H9 (cell line): ENCODE data around the gene TMEM121. TPM values are rescaled to one million over a fixed set of nuclear protein-coding genes. Genes with fewer than 3 reads are reported as not detected.

ENCODE experiments used
- DNase-seq: peaks from one replicate; pipeline ENCODE4 v3.0.0-alpha.2; 2017
- H2AFZ ChIP-seq: one replicate; pipeline ENCODE4 v1.6.1; 2013; ENCODE audit warnings: mild to moderate bottlenecking, low read length, control low read depth, moderate library complexity
- H2AK5ac ChIP-seq: 2 replicates; pipeline ENCODE4 v1.6.1; 2013; ENCODE audit warnings: low read length, control low read depth, mixed read lengths; ENCODE audit not compliant: insufficient read length
- H2BK120ac ChIP-seq: one replicate; pipeline ENCODE4 v1.6.1; 2013; ENCODE audit warnings: low read depth, mild to moderate bottlenecking, low read length, control low read depth, inconsistent platforms; ENCODE audit not compliant: poor library complexity, severe bottlenecking
- H2BK12ac ChIP-seq: 2 replicates; pipeline ENCODE4 v1.6.1; 2013; ENCODE audit warnings: low read length, control low read depth, mixed read lengths, low read depth; ENCODE audit not compliant: insufficient read length
- H2BK15ac ChIP-seq: 2 replicates; pipeline ENCODE4 v1.6.1; 2013; ENCODE audit warnings: low read depth, low read length, control low read depth
- H2BK20ac ChIP-seq: one replicate; pipeline ENCODE4 v1.6.1; 2013; ENCODE audit warnings: low read depth, mild to moderate bottlenecking, low read length, control low read depth, inconsistent platforms; ENCODE audit not compliant: poor library complexity, severe bottlenecking
- H2BK5ac ChIP-seq: 2 replicates; pipeline ENCODE4 v1.6.1; 2013; ENCODE audit warnings: low read length, control low read depth, mixed read lengths; ENCODE audit not compliant: insufficient read length
- H3K14ac ChIP-seq: 2 replicates; pipeline ENCODE4 v1.6.1; 2013; ENCODE audit warnings: low read length, control low read depth; ENCODE audit not compliant: insufficient read depth
- H3K18ac ChIP-seq: 2 replicates; pipeline ENCODE4 v1.6.1; 2013; ENCODE audit warnings: low read depth, mild to moderate bottlenecking, mixed read lengths, low read length, control low read depth; ENCODE audit not compliant: insufficient read length
- H3K23ac ChIP-seq: 2 replicates; pipeline ENCODE4 v1.6.1; 2013; ENCODE audit warnings: low read length, control low read depth, mixed read lengths, low read depth; ENCODE audit not compliant: insufficient read length
- H3K23me2 ChIP-seq: 2 replicates; pipeline ENCODE4 v1.6.1; 2013; ENCODE audit warnings: low read depth, mild to moderate bottlenecking, mixed read lengths, low read length, control low read depth; ENCODE audit not compliant: insufficient read length, poor library complexity, severe bottlenecking
- H3K27ac ChIP-seq: 2 replicates; pipeline ENCODE4 v1.5.1; 2013; ENCODE audit warnings: low read length, control low read depth, mixed read lengths, low read depth; ENCODE audit not compliant: insufficient read length
- H3K27me3 ChIP-seq: 2 replicates; pipeline ENCODE4 v1.6.1; 2013; ENCODE audit warnings: low read length, control low read depth, inconsistent platforms; ENCODE audit not compliant: insufficient read depth
- H3K4ac ChIP-seq: 2 replicates; pipeline ENCODE4 v1.6.1; 2013; ENCODE audit warnings: low read depth, mild to moderate bottlenecking, control low read depth, inconsistent platforms, low read length, moderate library complexity
- H3K4me1 ChIP-seq: 2 replicates; pipeline ENCODE4 v1.6.1; 2013; ENCODE audit warnings: low read length, control low read depth, inconsistent platforms; ENCODE audit not compliant: insufficient read depth
- H3K4me2 ChIP-seq: 2 replicates; pipeline ENCODE4 v1.6.1; 2013; ENCODE audit warnings: low read length, control low read depth, mixed read lengths; ENCODE audit not compliant: insufficient read length, insufficient read depth
- H3K56ac ChIP-seq: 2 replicates; pipeline ENCODE4 v1.6.1; 2013; ENCODE audit warnings: low read depth, mild to moderate bottlenecking, mixed read lengths, low read length, control low read depth; ENCODE audit not compliant: insufficient read length
- H3K79me1 ChIP-seq: 2 replicates; pipeline ENCODE4 v1.6.1; 2013; ENCODE audit warnings: low read depth, mild to moderate bottlenecking, moderate library complexity, low read length, control low read depth, inconsistent platforms; ENCODE audit not compliant: insufficient read depth, poor library complexity, severe bottlenecking
- H3K79me2 ChIP-seq: 2 replicates; pipeline ENCODE4 v1.6.1; 2013; ENCODE audit warnings: low read length, control low read depth, inconsistent platforms; ENCODE audit not compliant: insufficient read depth
- H3K9ac ChIP-seq: 2 replicates; pipeline ENCODE4 v1.6.1; 2013; ENCODE audit warnings: low read length, control low read depth, mixed read lengths; ENCODE audit not compliant: insufficient read length; ENCODE audit errors: extremely low read depth
- H3K9me3 ChIP-seq: one replicate; pipeline ENCODE4 v1.6.1; 2013; ENCODE audit warnings: low read depth, low read length, inconsistent platforms; ENCODE audit not compliant: control insufficient read depth
- H3T11ph ChIP-seq: one replicate; pipeline ENCODE4 v1.6.1; 2013; ENCODE audit warnings: mild to moderate bottlenecking, low read length, control low read depth, inconsistent platforms
- H4K20me1 ChIP-seq: one replicate; pipeline ENCODE4 v1.6.1; 2013; ENCODE audit not compliant: control insufficient read depth, insufficient read length, insufficient read depth
- H4K5ac ChIP-seq: 2 replicates; pipeline ENCODE4 v1.6.1; 2013; ENCODE audit warnings: low read depth, mild to moderate bottlenecking, mixed read lengths, low read length, control low read depth; ENCODE audit not compliant: insufficient read length
- H4K8ac ChIP-seq: replicated peaks from 2 replicates; pipeline ENCODE4 v1.6.1; 2013; ENCODE audit warnings: low read length, control low read depth, mixed read lengths, low read depth; ENCODE audit not compliant: insufficient read length
- H4K91ac ChIP-seq: 2 replicates; pipeline ENCODE4 v1.6.1; 2013; ENCODE audit warnings: low read depth, mild to moderate bottlenecking, moderate library complexity, mixed read lengths, low read length, control low read depth; ENCODE audit not compliant: insufficient read length
- H3K27ac Mint-ChIP-seq, 3 experiments: 2 replicates in 2 of 3; 3 replicates in 1 of 3; pipeline ENCODE4 v1.8.0; 2020 to 2021; ENCODE audit warnings: mixed read lengths in 3 of 3, mild to moderate bottlenecking in 1 of 3, moderate library complexity in 1 of 3
- H3K27me3 Mint-ChIP-seq: 2 replicates; pipeline ENCODE4 v1.8.0; 2021; ENCODE audit warnings: low read depth, mild to moderate bottlenecking, moderate library complexity, mixed read lengths
- H3K36me3 Mint-ChIP-seq, 3 experiments: 2 replicates in 2 of 3; 3 replicates in 1 of 3; pipeline ENCODE4 v1.8.0; 2020 to 2021; ENCODE audit warnings: low read depth in 3 of 3, mixed read lengths in 3 of 3; ENCODE audit not compliant: insufficient read depth in 1 of 3
- H3K4me1 Mint-ChIP-seq, 2 experiments: 2 replicates each; pipeline ENCODE4 v1.8.0; 2020; ENCODE audit warnings: mixed read lengths in 2 of 2
- H3K4me3 Mint-ChIP-seq, 2 experiments: 2 replicates in 1 of 2; 3 replicates in 1 of 2; pipeline ENCODE4 v1.8.0; 2020 to 2021; ENCODE audit warnings: mild to moderate bottlenecking in 2 of 2, mixed read lengths in 2 of 2, moderate library complexity in 1 of 2
- H3K9me3 Mint-ChIP-seq, 2 experiments: 2 replicates in 1 of 2; 3 replicates in 1 of 2; pipeline ENCODE4 v1.8.0; 2020; ENCODE audit warnings: mild to moderate bottlenecking in 2 of 2, mixed read lengths in 2 of 2, moderate library complexity in 1 of 2
- WGBS: extraction: QIAGEN DNeasy Blood & Tissue Kit; methylation state at CpG from one replicate; pipeline ENCODE4 v1.1.7; 2013; ENCODE audit warnings: missing lambda C conversion rate, low lambda C conversion rate, mixed read lengths; ENCODE audit not compliant: insufficient read length; ENCODE audit errors: extremely low coverage; 5-methylcytosine and 5-hydroxymethylcytosine counted together
- total RNA-seq: library from RNA; stranded (reverse); gene quantifications from 2 replicates; pipeline ENCODE4 v1.2.1, GENCODE V29; 2021
- TF ChIP-seq, protein P1 (sequence below): fragments of 200-600 bp; sonication (generic); conservative IDR thresholded peaks from 3 replicates; pipeline ENCODE4 v1.8.0; 2021; ENCODE audit warnings: antibody characterized with exemption, mild to moderate bottlenecking

TMEM121 gene
- total RNA-seq, 1 experiment from 2014 or later, result 2.6 TPM

DNA sequence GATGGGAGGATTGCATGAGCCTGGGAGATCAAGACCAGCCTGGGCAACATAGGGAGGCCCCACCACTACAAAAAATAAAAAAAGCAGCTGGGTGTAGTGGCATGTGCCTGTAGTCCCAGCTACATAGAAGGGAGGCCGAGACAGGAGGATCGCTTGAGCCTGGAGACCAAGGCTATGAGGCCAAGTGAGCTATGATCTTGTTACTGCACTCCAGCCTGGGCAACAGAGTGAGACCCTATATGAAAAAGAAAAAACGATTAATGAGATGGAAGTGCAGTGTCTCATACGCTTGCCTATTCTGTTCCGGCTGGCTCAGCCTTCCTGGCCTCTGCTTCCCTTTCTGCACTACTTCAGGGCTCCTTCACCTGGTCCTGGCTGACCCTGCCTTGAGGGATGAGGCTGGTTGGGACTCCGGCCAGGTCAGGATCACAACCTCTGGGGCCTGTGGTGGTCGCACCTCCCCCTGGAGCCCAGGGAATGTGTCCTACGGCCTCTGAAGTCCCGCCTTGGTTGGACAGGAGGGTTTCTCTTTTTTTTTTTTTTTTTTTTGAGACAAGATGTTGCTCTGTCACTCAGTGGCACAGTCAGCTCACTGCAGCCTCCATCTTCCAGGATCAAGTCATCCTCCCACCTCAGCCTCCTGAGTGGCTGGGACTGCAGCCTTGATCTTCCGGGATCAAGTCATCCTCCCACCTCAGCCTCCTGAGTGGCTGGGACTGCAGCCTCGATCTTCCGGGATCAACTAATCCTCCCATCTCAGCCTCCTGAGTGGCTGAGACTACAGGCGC lies 24.7 kb upstream of the TMEM121 start:
- Mint-ChIP-seq H3K27ac (no peak overlapping the region; a peak in 1 of 7 replicates), H3K36me3 (no peaks in the 10 kb centered on the region; a peak in 1 of 7 replicates), H3K9me3 (peaks cover 0 to 4% of the 10 kb centered on the region in 2 experiments; a peak in 1 of 5 replicates), H3K4me1 (peaks cover 0 to 4% of the 10 kb centered on the region in 2 experiments; a peak in 2 of 4 replicates), H3K4me3 (no peak overlapping the region; a peak in 1 of 5 replicates), H3K27me3 (peaks cover 2% of the 10 kb centered on the region; the same call in 1 of the 2 replicates)
- no peaks in the 10 kb centered on the region for H3K4me1 ChIP-seq
- H3K27ac ChIP-seq, result no peak overlapping the region
- H2BK20ac ChIP-seq, result no peak overlapping the region
- no peak for DNase-seq
- no peak overlapping the region for H2BK15ac ChIP-seq
- H2BK12ac ChIP-seq, result no peak overlapping the region
- no peak overlapping the region for H2BK5ac ChIP-seq
- H3K56ac ChIP-seq, result no peak overlapping the region
- H3K27me3 ChIP-seq, result no peaks in the 10 kb centered on the region
- H3T11ph ChIP-seq, result no peak overlapping the region
- no peaks in the 10 kb centered on the region for H3K79me2 ChIP-seq
- no peak overlapping the region for H3K4me2 ChIP-seq
- H4K5ac ChIP-seq, result no peak overlapping the region
- H3K79me1 ChIP-seq, result no peaks in the 10 kb centered on the region
- no peak overlapping the region for H4K8ac ChIP-seq
- TF ChIP-seq, protein P1, sequence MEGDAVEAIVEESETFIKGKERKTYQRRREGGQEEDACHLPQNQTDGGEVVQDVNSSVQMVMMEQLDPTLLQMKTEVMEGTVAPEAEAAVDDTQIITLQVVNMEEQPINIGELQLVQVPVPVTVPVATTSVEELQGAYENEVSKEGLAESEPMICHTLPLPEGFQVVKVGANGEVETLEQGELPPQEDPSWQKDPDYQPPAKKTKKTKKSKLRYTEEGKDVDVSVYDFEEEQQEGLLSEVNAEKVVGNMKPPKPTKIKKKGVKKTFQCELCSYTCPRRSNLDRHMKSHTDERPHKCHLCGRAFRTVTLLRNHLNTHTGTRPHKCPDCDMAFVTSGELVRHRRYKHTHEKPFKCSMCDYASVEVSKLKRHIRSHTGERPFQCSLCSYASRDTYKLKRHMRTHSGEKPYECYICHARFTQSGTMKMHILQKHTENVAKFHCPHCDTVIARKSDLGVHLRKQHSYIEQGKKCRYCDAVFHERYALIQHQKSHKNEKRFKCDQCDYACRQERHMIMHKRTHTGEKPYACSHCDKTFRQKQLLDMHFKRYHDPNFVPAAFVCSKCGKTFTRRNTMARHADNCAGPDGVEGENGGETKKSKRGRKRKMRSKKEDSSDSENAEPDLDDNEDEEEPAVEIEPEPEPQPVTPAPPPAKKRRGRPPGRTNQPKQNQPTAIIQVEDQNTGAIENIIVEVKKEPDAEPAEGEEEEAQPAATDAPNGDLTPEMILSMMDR, result no peak
- no peak overlapping the region for H4K91ac ChIP-seq
- no peak overlapping the region for H3K18ac ChIP-seq
- H4K20me1 ChIP-seq, result no peaks in the 10 kb centered on the region
- no peak overlapping the region for H3K23ac ChIP-seq
- no peak overlapping the region for H2AK5ac ChIP-seq
- H3K9ac ChIP-seq, result no peak overlapping the region
- no peak overlapping the region for H2AFZ ChIP-seq
- peaks cover 2% of the 10 kb centered on the region for H3K23me2 ChIP-seq
- H3K14ac ChIP-seq, result no peak overlapping the region; the same call in 1 of the 2 replicates
- H3K4ac ChIP-seq, result no peak overlapping the region
- WGBS, result no CpG with 5 or more reads among the region's 13 CpGs
- no peak overlapping the region for H2BK120ac ChIP-seq
- no peaks in the 10 kb centered on the region for H3K9me3 ChIP-seq
